Endothelial cell of umbilical vein (primary cell): ENCODE measurements around the gene S100A1.

ENCODE experiments used
- CTCF ChIP-seq, 2 donors: IDR thresholded peaks; 1 replicate in 1 of 2; 2 replicates in 1 of 2; pipeline ENCODE4 v1.5.1; 2011; ENCODE audit warnings: low read length in 2 of 2, mild to moderate bottlenecking in 2 of 2, moderate library complexity in 2 of 2, control low read depth in 1 of 2, inconsistent platforms in 1 of 2, low read depth in 1 of 2; ENCODE audit not compliant: insufficient read depth in 1 of 2; ENCODE audit errors: extremely low read depth in 1 of 2
- EZH2 ChIP-seq: IDR thresholded peaks from 2 replicates; pipeline ENCODE4 v1.6.1; 2012; ENCODE audit warnings: borderline replicate concordance, low read depth, mild to moderate bottlenecking, moderate library complexity, low read length, inconsistent platforms; ENCODE audit not compliant: severe bottlenecking
- FOS ChIP-seq: IDR thresholded peaks from 2 replicates; pipeline ENCODE4 v1.6.1; 2011; ENCODE audit warnings: mild to moderate bottlenecking, low read length, moderate library complexity, borderline replicate concordance; ENCODE audit not compliant: insufficient read depth
- GATA2 ChIP-seq: IDR thresholded peaks from 2 replicates; pipeline ENCODE4 v1.7.0; 2011; ENCODE audit warnings: low read depth, mild to moderate bottlenecking, moderate library complexity, mixed read lengths, low read length; ENCODE audit not compliant: insufficient read length, insufficient read depth
- JUN ChIP-seq: IDR thresholded peaks from 2 replicates; pipeline ENCODE4 v1.6.1; 2011; ENCODE audit warnings: borderline replicate concordance, low read depth; ENCODE audit not compliant: insufficient read length, insufficient read depth
- MAX ChIP-seq: IDR thresholded peaks from 2 replicates; pipeline ENCODE4 v1.6.1; 2011; ENCODE audit not compliant: insufficient read depth, insufficient read length
- MYC ChIP-seq: IDR thresholded peaks from one replicate; pipeline ENCODE4 v1.6.1; 2011; ENCODE audit warnings: mild to moderate bottlenecking, low read depth, low read length
- POLR2A ChIP-seq: IDR thresholded peaks from 2 replicates; pipeline ENCODE4 v1.6.1; 2012; ENCODE audit warnings: low read depth, mild to moderate bottlenecking, control low read depth, low read length
- POLR2AphosphoS5 ChIP-seq: IDR thresholded peaks from 2 replicates; pipeline ENCODE4 v1.6.1; 2012; ENCODE audit warnings: low read depth, mild to moderate bottlenecking, control low read depth, low read length, moderate library complexity; ENCODE audit not compliant: insufficient read depth

GRCh38 chr1:153633161-153633753, 5.0 kb downstream of the S100A1 start:
- no peak for TF ChIP-seq POLR2A
- TF ChIP-seq CTCF (IDR thresholded peaks at IDR 0.05; ENCODE audit: extremely low read depth in 1 of 2, insufficient read depth in 1 of 2, low read depth in 1 of 2, low read length in 2 of 2): no peak
- TF ChIP-seq JUN: no peak
- no peak for TF ChIP-seq GATA2
- no peak for TF ChIP-seq EZH2
- TF ChIP-seq POLR2AphosphoS5: no peak
- no peak for TF ChIP-seq FOS
- no peak for TF ChIP-seq MYC
- no peak for TF ChIP-seq MAX
